22Rv1 (cell line): ENCODE measurements around the gene NFATC1.

Experiments
- H3K27ac ChIP-seq: fragments of 450-650 bp; 2 replicates; pipeline ENCODE4 v1.5.1; 2017
- ZFX ChIP-seq: fragments of 450-650 bp; IDR thresholded peaks from 2 replicates; pipeline ENCODE4 v1.6.1; 2017; ENCODE audit warnings: antibody characterized with exemption, borderline replicate concordance
- TF ChIP-seq, protein P1 (sequence below): fragments of 450-650 bp; IDR thresholded peaks from 2 replicates; pipeline ENCODE4 v1.5.1; 2017; ENCODE audit warnings: mild to moderate bottlenecking

NFATC1 gene

DNA sequence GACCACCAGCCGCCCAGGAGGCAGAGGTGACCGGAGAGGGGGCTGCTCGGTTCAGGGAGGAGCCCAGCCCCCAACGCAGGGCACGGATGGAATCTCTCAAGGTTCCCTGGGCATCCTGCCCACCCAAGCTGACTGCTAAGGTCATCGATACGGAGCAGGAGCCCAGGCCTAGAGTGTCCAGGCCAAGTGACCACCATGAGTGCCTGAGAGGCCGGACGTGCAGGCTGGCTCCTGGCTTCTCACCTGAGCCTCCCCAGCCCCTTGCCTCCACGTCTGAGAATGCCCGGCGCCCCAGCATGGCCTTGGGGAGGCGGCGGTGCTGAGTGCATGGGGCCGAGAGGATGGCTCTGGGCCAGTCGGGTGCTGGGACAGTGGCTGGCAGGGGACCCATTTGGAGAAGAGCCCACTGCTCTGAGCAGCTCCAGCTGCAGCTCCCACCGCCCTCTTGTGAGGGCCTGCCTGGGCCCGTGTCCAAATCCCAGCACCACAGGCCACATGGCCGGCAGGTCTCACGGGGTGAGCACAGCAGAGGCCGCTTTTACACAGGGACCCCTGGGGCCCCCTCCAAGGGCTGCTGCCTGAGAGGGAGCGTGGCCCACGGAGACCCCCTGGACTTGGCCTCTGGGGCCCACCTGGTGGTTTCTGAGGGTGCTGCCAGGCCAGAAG lies 181.1 kb downstream of the NFATC1 start:
- no peak overlapping the region for H3K27ac ChIP-seq
- TF ChIP-seq ZFX, result no peak
- TF ChIP-seq, protein P1, sequence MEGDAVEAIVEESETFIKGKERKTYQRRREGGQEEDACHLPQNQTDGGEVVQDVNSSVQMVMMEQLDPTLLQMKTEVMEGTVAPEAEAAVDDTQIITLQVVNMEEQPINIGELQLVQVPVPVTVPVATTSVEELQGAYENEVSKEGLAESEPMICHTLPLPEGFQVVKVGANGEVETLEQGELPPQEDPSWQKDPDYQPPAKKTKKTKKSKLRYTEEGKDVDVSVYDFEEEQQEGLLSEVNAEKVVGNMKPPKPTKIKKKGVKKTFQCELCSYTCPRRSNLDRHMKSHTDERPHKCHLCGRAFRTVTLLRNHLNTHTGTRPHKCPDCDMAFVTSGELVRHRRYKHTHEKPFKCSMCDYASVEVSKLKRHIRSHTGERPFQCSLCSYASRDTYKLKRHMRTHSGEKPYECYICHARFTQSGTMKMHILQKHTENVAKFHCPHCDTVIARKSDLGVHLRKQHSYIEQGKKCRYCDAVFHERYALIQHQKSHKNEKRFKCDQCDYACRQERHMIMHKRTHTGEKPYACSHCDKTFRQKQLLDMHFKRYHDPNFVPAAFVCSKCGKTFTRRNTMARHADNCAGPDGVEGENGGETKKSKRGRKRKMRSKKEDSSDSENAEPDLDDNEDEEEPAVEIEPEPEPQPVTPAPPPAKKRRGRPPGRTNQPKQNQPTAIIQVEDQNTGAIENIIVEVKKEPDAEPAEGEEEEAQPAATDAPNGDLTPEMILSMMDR, result no peak

DNA sequence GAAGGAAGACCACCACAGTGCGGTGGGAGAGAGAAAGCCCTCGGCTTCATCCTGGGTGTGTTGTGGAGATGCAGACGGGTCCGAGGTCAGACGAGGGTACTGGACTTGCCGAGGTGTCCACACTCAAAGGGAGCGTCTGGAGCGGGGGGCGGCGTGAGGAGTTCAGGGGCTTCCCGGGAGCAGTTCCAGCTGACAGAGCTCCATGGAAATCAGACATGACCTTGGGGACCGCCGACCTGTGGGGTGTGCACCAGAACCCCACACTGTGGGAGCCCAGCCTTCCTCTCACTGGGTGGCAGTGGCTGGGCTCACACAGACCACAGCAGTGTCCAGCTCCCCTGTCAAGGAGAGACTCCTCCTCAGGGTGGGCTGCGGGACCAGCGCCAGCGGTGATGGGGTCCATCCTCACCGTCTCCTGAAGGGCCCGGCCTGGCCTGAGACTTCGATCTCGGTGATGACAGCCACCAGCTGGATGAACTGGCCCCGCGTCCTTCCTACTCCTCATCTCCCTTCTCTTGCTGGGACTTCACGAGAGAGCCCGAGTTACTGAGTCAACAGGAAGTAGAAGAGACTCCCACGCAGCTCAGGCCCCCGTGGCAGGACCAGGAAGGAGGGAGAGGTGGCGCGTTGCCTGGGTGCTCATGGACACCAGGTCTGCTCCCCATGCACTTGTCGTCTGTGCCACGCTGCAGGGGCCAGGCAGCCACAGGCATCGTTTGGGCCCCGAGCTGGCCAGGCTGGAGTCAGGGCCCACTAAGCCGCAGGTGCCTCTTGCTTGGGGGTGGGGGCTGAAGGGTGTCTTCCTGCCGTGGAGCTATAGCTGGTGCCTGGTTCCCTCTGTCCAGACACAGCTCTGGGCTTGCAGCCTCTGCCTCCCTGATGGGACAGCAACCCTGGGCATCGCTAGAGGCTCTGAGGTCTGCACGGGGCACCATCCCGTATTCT lies 182.0 kb downstream of the NFATC1 start:
- TF ChIP-seq ZFX, result no peak
- TF ChIP-seq, protein P1, result no peak
- no peak overlapping the region for H3K27ac ChIP-seq

DNA sequence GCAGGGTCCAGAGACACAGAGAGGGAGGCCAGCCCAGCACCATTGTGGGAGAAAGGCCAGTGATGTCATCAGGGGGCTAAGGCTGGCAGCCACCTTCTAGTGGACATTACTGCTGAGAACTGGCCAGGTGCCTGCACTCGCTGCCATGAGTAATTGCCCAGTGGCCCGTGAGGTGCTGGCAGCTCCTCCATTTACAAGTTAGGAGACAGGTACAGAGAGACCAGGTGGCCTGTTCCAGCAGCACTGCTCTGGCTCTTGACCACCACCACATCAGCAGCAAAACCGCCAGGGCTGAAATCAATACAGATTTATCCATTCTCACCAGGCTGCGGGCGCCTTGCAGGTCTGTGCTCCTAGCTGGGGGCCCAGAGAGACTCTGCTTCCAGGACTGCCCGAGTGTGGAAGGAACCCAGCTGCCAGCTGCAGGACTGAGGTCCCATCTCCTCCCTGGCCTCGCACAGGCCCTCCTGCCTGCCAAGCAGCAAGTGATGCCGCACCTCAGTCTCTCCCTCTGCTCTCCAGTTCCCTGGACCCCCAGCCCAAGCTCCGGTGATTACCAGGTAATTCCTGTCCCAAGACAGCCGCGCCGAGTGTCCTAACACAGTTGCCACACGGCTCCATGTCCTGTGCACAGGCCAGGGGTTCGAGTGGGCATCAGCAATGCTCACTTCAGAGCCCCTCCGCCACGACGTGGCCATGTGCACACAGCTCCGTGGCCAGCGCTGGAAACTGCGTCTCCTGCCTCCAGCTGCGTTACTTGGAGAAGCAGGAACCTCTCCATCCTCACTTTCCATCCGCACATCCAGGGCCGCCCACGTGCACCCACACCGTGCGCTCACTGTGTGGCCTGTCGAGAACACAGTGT lies 182.9 kb downstream of the NFATC1 start:
- TF ChIP-seq, protein P1, result no peak
- no peak for TF ChIP-seq ZFX
- H3K27ac ChIP-seq, result no peak overlapping the region
